GM21786 (cell line): Measurements from ENCODE around the gene CELSR1.
"Not testable (repeated sequence)": the region's sequence is repeated elsewhere in the genome, so short reads cannot be mapped to it uniquely, and the experiment has no call there.

Source experiments
- ATAC-seq: cut with Tn5 transposase; IDR thresholded peaks from one replicate; pipeline ENCODE4 v1.9.1; 2021; ENCODE audit not compliant: unreplicated experiment

The CELSR1 gene

DNA sequence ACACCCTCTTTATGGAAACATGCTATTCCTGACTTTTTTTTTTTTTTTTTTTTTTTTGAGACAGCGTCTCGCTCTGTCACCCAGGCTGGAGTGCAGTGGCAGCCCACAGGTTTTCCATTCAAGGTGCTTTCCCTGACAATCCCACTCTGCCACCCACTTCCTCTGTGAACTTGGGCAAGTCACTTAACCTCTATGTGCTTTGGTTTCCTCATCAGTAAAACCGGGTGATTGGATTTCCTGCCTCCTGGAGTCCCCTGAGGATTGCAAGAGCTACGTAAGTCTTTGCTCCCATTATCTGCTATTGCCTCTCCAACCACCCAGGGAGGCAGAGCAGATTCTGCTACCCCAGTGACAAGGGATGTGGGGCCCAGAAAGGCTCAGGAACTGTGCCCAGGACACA lies 54.1 kb downstream of the CELSR1 start:
- no peak for ATAC-seq

DNA sequence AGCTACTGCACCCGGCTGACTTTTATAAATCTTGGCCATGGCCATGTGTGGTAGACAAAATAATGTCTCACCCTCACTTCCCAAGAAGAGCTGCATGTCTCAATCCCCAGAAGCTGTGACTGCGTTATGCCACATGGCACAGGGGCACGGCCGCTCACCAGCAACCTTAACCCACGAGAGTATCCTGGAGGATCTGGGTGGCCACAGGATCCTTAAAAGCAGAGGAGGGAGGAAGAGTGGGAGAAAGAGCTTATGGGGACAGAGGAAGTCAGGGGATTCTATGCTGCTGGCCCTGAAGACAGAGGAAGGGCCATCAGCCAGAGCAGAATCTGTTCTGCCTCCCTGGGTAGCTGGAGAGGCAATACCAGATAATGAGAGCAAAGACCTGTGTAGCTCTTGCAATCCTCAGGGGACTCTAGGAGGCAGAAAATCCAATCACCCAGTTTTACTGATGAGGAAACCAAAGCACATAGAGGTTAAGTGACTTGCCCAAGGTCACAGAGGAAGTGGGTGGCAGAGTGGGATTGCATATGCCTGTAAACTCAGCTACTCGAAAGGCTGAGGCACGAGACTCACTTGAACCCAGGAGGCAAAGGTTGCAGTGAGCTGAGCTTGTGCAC lies 55.3 kb downstream of the CELSR1 start:
- ATAC-seq, result no peak

- ATAC-seq, result no peak
These were observed 56.0 kb downstream of the CELSR1 start for GRCh38 chr22:46481386-46481785.

GRCh38 chr22:46480396-46480795 lies 57.0 kb downstream of the CELSR1 start:
- ATAC-seq, result no peak

DNA sequence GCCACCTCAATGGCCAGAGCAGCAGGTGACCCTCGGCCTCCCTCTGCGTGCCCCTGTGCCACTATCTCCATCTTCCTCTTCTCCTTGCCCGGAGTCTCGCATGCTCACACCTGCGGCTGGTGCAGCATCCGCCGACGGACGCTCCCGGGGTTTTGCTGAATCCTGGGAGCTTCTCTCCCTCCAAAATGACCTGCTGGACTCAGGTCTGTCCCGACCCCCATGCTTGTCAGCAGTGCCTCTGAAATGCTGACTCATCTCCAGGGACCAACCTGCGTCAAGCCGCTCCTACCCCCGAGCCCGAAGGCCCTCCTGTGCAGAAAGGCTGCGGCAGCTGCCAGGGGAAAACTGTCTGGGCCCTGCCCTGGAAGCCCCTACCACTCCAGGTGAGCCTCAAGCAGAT lies 58.4 kb downstream of the CELSR1 start:
- ATAC-seq, result no peak

GRCh38 chr22:46478083-46478551 lies 59.3 kb downstream of the CELSR1 start:
- no peak for ATAC-seq

- ATAC-seq, result no peak
These were observed 60.9 kb downstream of the CELSR1 start for GRCh38 chr22:46476547-46476941.

GRCh38 chr22:46473896-46474557 lies 63.4 kb downstream of the CELSR1 start:
- ATAC-seq, result no peak

DNA sequence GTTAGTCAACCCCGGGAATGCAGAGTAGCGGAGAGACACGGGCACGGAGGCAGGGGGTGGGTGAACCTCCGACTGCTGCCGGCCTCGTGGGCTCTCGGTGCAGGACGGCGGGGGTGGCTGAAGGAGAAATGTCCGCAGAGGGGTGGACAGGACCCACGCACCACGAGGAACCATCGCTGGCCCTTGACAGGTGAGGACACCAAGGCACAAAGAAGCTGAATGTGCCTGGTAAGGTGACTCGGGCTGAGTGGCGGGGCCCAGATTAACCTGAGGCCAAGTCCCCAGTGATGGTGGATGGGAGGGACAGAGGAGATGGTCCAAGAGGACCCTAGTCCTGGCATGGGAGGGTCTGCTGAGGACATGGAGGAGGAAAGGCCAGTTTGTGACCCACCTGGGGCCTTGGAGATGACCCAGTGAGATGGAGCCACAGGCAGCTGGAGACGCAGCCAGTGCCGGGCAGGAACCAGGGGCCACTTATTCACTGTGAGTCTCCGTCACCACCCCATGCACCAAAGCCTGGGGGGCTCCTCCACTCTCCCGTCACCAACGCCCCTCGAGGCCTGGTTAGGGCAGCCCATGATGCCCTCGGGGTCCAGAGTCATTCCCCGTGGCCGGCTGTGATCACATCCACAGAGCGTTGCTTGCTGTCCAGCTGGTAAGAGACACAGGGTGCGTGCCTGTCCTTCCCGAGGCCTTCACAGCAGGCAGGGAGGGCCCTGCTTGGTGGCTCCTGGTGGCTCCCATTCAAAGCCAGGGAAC lies 64.2 kb downstream of the CELSR1 start:
- ATAC-seq, result no peak

GRCh38 chr22:46472722-46473016 lies 64.8 kb downstream of the CELSR1 start:
- no peak for ATAC-seq

GRCh38 chr22:46471901-46472721 lies 65.3 kb downstream of the CELSR1 start:
- no peak for ATAC-seq

- ATAC-seq, result not testable (repeated sequence)
These were observed 66.1 kb downstream of the CELSR1 start for GRCh38 chr22:46471330-46471729.

- ATAC-seq, result no peak
These were observed 67.7 kb downstream of the CELSR1 start for GRCh38 chr22:46469711-46470110.

GRCh38 chr22:46467006-46467405 lies 70.4 kb downstream of the CELSR1 start:
- ATAC-seq, result no peak

GRCh38 chr22:46466255-46466676 lies 71.2 kb downstream of the CELSR1 start:
- no peak for ATAC-seq

- no peak for ATAC-seq
These were observed 71.6 kb downstream of the CELSR1 start for GRCh38 chr22:46465793-46466192.

DNA sequence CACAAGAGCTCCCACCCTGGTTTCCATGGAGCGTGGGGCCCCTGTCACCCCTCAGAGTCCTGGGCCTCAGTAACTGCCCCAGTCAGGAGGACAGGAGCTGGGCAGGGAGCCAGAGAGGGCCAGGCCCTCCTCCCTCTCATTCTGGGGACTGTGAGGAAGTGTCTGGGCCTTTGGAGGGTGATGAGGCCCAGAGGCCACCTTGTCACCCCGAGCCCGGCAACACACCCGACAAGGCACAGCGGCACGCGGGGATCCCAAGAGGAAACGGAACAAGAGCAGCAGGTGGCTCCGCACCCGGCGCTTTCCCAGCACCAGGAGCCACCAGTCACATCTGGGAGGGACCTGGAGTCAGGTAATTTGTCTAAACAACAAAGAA lies 72.1 kb downstream of the CELSR1 start:
- no peak for ATAC-seq

DNA sequence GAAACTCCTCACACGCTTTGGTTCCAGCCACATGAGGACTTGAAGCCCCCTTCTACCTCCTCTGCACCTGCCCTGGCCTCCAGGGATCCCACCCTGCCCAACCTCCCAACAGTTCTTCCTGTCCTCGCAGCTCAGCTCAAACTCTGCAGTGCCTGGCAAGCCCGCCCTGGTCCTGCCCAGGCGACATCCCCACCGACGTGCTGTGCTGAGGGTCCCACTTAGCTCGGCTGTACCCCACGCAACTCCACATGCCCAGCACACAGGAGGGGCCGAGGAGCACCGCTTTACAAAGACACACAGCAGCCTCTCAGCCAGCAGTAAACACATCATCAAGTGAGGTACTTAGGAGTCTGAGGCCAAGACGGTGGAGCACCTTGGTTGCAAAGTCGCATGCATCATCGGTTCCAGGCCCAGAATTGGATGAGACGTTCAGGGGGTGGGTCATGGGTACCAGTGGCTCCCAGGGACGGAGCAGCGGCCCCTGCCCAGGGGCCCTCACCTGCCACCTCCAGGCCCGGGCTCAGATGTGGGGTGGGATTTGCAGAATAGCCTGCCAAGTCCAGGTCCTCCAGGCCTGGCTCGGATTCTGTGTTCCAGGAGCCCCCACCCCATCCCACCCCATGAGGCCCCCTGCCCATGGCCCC lies 72.6 kb downstream of the CELSR1 start:
- no peak for ATAC-seq

GRCh38 chr22:46464296-46464695 lies 73.1 kb downstream of the CELSR1 start:
- ATAC-seq, result no peak

DNA sequence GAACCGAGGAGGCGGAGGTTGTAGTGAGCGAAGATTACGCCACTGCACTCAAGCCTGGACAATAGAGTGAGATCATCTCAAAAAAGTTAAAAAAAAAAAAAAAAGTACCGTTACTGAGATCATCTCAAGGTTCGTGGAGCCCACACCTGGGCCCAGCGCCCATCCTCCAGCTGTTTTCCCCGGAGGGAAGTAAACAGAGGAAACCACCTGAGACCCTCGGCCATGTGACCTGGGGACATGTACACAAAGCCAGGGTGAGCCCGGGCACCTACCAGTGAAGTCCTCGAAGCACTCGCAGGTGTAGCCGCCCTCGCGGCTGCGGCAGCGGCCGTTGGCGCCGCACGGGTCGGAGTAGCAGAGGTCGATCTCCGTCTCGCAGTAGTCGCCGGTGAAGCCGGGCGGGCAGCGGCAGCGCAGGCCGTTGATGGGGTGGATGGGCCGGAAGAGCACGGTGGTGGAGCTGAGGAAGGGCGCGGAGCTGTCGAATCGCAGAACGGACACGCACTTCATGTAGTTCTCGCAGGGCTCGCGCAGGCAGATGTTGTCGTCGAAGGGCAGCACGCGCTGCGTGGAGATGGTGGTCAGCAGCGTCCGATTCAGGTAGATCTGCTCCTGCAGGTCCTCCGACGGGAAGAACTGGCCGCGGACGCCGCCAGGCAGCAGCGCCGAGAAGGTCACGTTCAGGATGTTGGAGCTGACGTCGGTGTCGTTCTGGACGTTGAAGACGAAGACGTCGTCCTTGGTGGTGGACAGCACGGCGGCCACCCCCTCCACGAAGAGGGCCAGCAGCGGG lies 73.8 kb downstream of the CELSR1 start:
- no peak for ATAC-seq
